ENCODE results near the gene RADX.

RADX gene

GRCh38 chrX:106611679-106612392, at the start of gene RADX:
Gene RADX (plus strand): TSS chrX:106611978. CDS start chrX:106612081, 103 bp downstream.
- peak within 1 kb of the TSS; percentile 73 to 84 for H3K4me3 ChIP-seq (ENCODE audit: low read depth in 1 of 2, low read length in 2 of 2)
- H3K27ac ChIP-seq (ENCODE audit: low read depth, low read length) = no peak within 1 kb of the TSS
- peak within 1 kb of the TSS; percentile 60 to 61 for H3K9ac ChIP-seq (ENCODE audit: low read depth in 1 of 2, low read length in 2 of 2)
- no peaks in the 10 kb centered on the region for H3K4me1 ChIP-seq (ENCODE audit: control insufficient read depth in 1 of 2, insufficient read depth in 2 of 2, low read length in 2 of 2)
- H3K27me3 ChIP-seq (ENCODE audit: control insufficient read depth in 1 of 2, insufficient read depth in 2 of 2, low read length in 2 of 2) = no peaks in the 10 kb centered on the region
- no peaks in the 10 kb centered on the region for H3K9me3 ChIP-seq (ENCODE audit: control insufficient read depth in 1 of 2, low read length in 2 of 2)
- H3K36me3 ChIP-seq (ENCODE audit: control insufficient read depth in 1 of 2, insufficient read depth in 2 of 2, low read length in 2 of 2) = no peaks in the 10 kb centered on the region

- Histone ChIP-seq H3K27me3 (ENCODE audit: control insufficient read depth in 1 of 2, insufficient read depth in 2 of 2, low read length in 2 of 2) (no peaks in the 10 kb centered on the region), H3K4me3 (ENCODE audit: low read depth in 1 of 2, low read length in 2 of 2) (no peak overlapping the region), H3K9me3 (ENCODE audit: control insufficient read depth in 1 of 2, low read length in 2 of 2) (no peaks in the 10 kb centered on the region), H3K9ac (ENCODE audit: low read depth in 1 of 2, low read length in 2 of 2) (no peak overlapping the region), H3K27ac (ENCODE audit: low read depth, low read length) (no peak overlapping the region), H3K36me3 (ENCODE audit: control insufficient read depth in 1 of 2, insufficient read depth in 2 of 2, low read length in 2 of 2) (no peaks in the 10 kb centered on the region), H3K4me1 (ENCODE audit: control insufficient read depth in 1 of 2, insufficient read depth in 2 of 2, low read length in 2 of 2) (no peaks in the 10 kb centered on the region)
Measured at GRCh38 chrX:106564986-106565385, 46.8 kb upstream of the RADX start.

- Histone ChIP-seq H3K27ac (ENCODE audit: low read depth, low read length) (no peak overlapping the region), H3K4me1 (ENCODE audit: control insufficient read depth in 1 of 2, insufficient read depth in 2 of 2, low read length in 2 of 2) (no peaks in the 10 kb centered on the region), H3K9ac (ENCODE audit: low read depth in 1 of 2, low read length in 2 of 2) (no peak overlapping the region), H3K9me3 (ENCODE audit: control insufficient read depth in 1 of 2, low read length in 2 of 2) (no peaks in the 10 kb centered on the region), H3K4me3 (ENCODE audit: low read depth in 1 of 2, low read length in 2 of 2) (no peak overlapping the region), H3K27me3 (ENCODE audit: control insufficient read depth in 1 of 2, insufficient read depth in 2 of 2, low read length in 2 of 2) (no peaks in the 10 kb centered on the region), H3K36me3 (ENCODE audit: control insufficient read depth in 1 of 2, insufficient read depth in 2 of 2, low read length in 2 of 2) (no peaks in the 10 kb centered on the region)
Measured at GRCh38 chrX:106566362-106566761, 45.4 kb upstream of the RADX start.

GRCh38 chrX:106581856-106582255, 29.9 kb upstream of the RADX start:
- no peak overlapping the region for H3K4me3 ChIP-seq (ENCODE audit: low read depth in 1 of 2, low read length in 2 of 2)
- H3K9ac ChIP-seq (ENCODE audit: low read depth in 1 of 2, low read length in 2 of 2) = no peak overlapping the region
- H3K36me3 ChIP-seq (ENCODE audit: control insufficient read depth in 1 of 2, insufficient read depth in 2 of 2, low read length in 2 of 2) = no peaks in the 10 kb centered on the region
- no peaks in the 10 kb centered on the region for H3K9me3 ChIP-seq (ENCODE audit: control insufficient read depth in 1 of 2, low read length in 2 of 2)
- H3K27ac ChIP-seq (ENCODE audit: low read depth, low read length) = no peak overlapping the region
- H3K4me1 ChIP-seq (ENCODE audit: control insufficient read depth in 1 of 2, insufficient read depth in 2 of 2, low read length in 2 of 2) = no peaks in the 10 kb centered on the region
- no peaks in the 10 kb centered on the region for H3K27me3 ChIP-seq (ENCODE audit: control insufficient read depth in 1 of 2, insufficient read depth in 2 of 2, low read length in 2 of 2)

- Histone ChIP-seq H3K27ac (ENCODE audit: low read depth, low read length) (no peak overlapping the region), H3K36me3 (ENCODE audit: control insufficient read depth in 1 of 2, insufficient read depth in 2 of 2, low read length in 2 of 2) (no peaks in the 10 kb centered on the region), H3K4me1 (ENCODE audit: control insufficient read depth in 1 of 2, insufficient read depth in 2 of 2, low read length in 2 of 2) (no peaks in the 10 kb centered on the region), H3K9ac (ENCODE audit: low read depth in 1 of 2, low read length in 2 of 2) (no peak overlapping the region), H3K27me3 (ENCODE audit: control insufficient read depth in 1 of 2, insufficient read depth in 2 of 2, low read length in 2 of 2) (no peaks in the 10 kb centered on the region), H3K9me3 (ENCODE audit: control insufficient read depth in 1 of 2, low read length in 2 of 2) (no peaks in the 10 kb centered on the region), H3K4me3 (ENCODE audit: low read depth in 1 of 2, low read length in 2 of 2) (no peak overlapping the region)
Measured at GRCh38 chrX:106585478-106585877, 26.3 kb upstream of the RADX start.

- no peak overlapping the region for H3K27ac ChIP-seq (ENCODE audit: low read depth, low read length)
- H3K9me3 ChIP-seq (ENCODE audit: control insufficient read depth in 1 of 2, low read length in 2 of 2) = no peaks in the 10 kb centered on the region
- no peak overlapping the region for H3K9ac ChIP-seq (ENCODE audit: low read depth in 1 of 2, low read length in 2 of 2)
- H3K4me3 ChIP-seq (ENCODE audit: low read depth in 1 of 2, low read length in 2 of 2) = no peak overlapping the region
- no peaks in the 10 kb centered on the region for H3K4me1 ChIP-seq (ENCODE audit: control insufficient read depth in 1 of 2, insufficient read depth in 2 of 2, low read length in 2 of 2)
- no peaks in the 10 kb centered on the region for H3K36me3 ChIP-seq (ENCODE audit: control insufficient read depth in 1 of 2, insufficient read depth in 2 of 2, low read length in 2 of 2)
- H3K27me3 ChIP-seq (ENCODE audit: control insufficient read depth in 1 of 2, insufficient read depth in 2 of 2, low read length in 2 of 2) = no peaks in the 10 kb centered on the region
Measured at GRCh38 chrX:106588801-106589200, 23.0 kb upstream of the RADX start.

- Histone ChIP-seq H3K9me3 (ENCODE audit: control insufficient read depth in 1 of 2, low read length in 2 of 2) (no peaks in the 10 kb centered on the region), H3K36me3 (ENCODE audit: control insufficient read depth in 1 of 2, insufficient read depth in 2 of 2, low read length in 2 of 2) (no peaks in the 10 kb centered on the region), H3K27ac (ENCODE audit: low read depth, low read length) (no peak overlapping the region), H3K4me3 (ENCODE audit: low read depth in 1 of 2, low read length in 2 of 2) (no peak overlapping the region), H3K9ac (ENCODE audit: low read depth in 1 of 2, low read length in 2 of 2) (no peak overlapping the region), H3K4me1 (ENCODE audit: control insufficient read depth in 1 of 2, insufficient read depth in 2 of 2, low read length in 2 of 2) (no peaks in the 10 kb centered on the region), H3K27me3 (ENCODE audit: control insufficient read depth in 1 of 2, insufficient read depth in 2 of 2, low read length in 2 of 2) (no peaks in the 10 kb centered on the region)
Measured at GRCh38 chrX:106599411-106599810, 12.4 kb upstream of the RADX start.

GRCh38 chrX:106606571-106606970, 5.2 kb upstream of the RADX start:
- Histone ChIP-seq H3K9me3 (ENCODE audit: control insufficient read depth in 1 of 2, low read length in 2 of 2) (no peaks in the 10 kb centered on the region), H3K4me1 (ENCODE audit: control insufficient read depth in 1 of 2, insufficient read depth in 2 of 2, low read length in 2 of 2) (no peaks in the 10 kb centered on the region), H3K27ac (ENCODE audit: low read depth, low read length) (no peak overlapping the region), H3K9ac (ENCODE audit: low read depth in 1 of 2, low read length in 2 of 2) (no peak overlapping the region), H3K27me3 (ENCODE audit: control insufficient read depth in 1 of 2, insufficient read depth in 2 of 2, low read length in 2 of 2) (no peaks in the 10 kb centered on the region), H3K4me3 (ENCODE audit: low read depth in 1 of 2, low read length in 2 of 2) (no peak overlapping the region), H3K36me3 (ENCODE audit: control insufficient read depth in 1 of 2, insufficient read depth in 2 of 2, low read length in 2 of 2) (no peaks in the 10 kb centered on the region)

GRCh38 chrX:106608016-106608415, 3.8 kb upstream of the RADX start:
- H3K27me3 ChIP-seq (ENCODE audit: control insufficient read depth in 1 of 2, insufficient read depth in 2 of 2, low read length in 2 of 2) = no peaks in the 10 kb centered on the region
- no peaks in the 10 kb centered on the region for H3K36me3 ChIP-seq (ENCODE audit: control insufficient read depth in 1 of 2, insufficient read depth in 2 of 2, low read length in 2 of 2)
- H3K4me3 ChIP-seq (ENCODE audit: low read depth in 1 of 2, low read length in 2 of 2) = no peak overlapping the region
- no peaks in the 10 kb centered on the region for H3K9me3 ChIP-seq (ENCODE audit: control insufficient read depth in 1 of 2, low read length in 2 of 2)
- H3K4me1 ChIP-seq (ENCODE audit: control insufficient read depth in 1 of 2, insufficient read depth in 2 of 2, low read length in 2 of 2) = no peaks in the 10 kb centered on the region
- H3K27ac ChIP-seq (ENCODE audit: low read depth, low read length) = no peak overlapping the region
- no peak overlapping the region for H3K9ac ChIP-seq (ENCODE audit: low read depth in 1 of 2, low read length in 2 of 2)

- no peaks in the 10 kb centered on the region for H3K27me3 ChIP-seq (ENCODE audit: control insufficient read depth in 1 of 2, insufficient read depth in 2 of 2, low read length in 2 of 2)
- H3K4me3 ChIP-seq (ENCODE audit: low read depth in 1 of 2, low read length in 2 of 2) = peak overlapping the region; percentile 73 to 84
- H3K9me3 ChIP-seq (ENCODE audit: control insufficient read depth in 1 of 2, low read length in 2 of 2) = no peaks in the 10 kb centered on the region
- H3K27ac ChIP-seq (ENCODE audit: low read depth, low read length) = no peak overlapping the region
- no peaks in the 10 kb centered on the region for H3K36me3 ChIP-seq (ENCODE audit: control insufficient read depth in 1 of 2, insufficient read depth in 2 of 2, low read length in 2 of 2)
- H3K9ac ChIP-seq (ENCODE audit: low read depth in 1 of 2, low read length in 2 of 2) = peak overlapping the region in 1 of 2 donors; percentile 61
- H3K4me1 ChIP-seq (ENCODE audit: control insufficient read depth in 1 of 2, insufficient read depth in 2 of 2, low read length in 2 of 2) = no peaks in the 10 kb centered on the region
Measured at GRCh38 chrX:106611317-106611678, 480 bp upstream of the RADX start.

GRCh38 chrX:106612393-106612763, 600 bp downstream of the RADX start:
- Histone ChIP-seq H3K4me1 (ENCODE audit: control insufficient read depth in 1 of 2, insufficient read depth in 2 of 2, low read length in 2 of 2) (no peaks in the 10 kb centered on the region), H3K9ac (ENCODE audit: low read depth in 1 of 2, low read length in 2 of 2) (peak overlapping the region; percentile 60 to 61), H3K36me3 (ENCODE audit: control insufficient read depth in 1 of 2, insufficient read depth in 2 of 2, low read length in 2 of 2) (no peaks in the 10 kb centered on the region), H3K4me3 (ENCODE audit: low read depth in 1 of 2, low read length in 2 of 2) (peak overlapping the region; percentile 73 to 84), H3K27ac (ENCODE audit: low read depth, low read length) (no peak overlapping the region), H3K27me3 (ENCODE audit: control insufficient read depth in 1 of 2, insufficient read depth in 2 of 2, low read length in 2 of 2) (no peaks in the 10 kb centered on the region), H3K9me3 (ENCODE audit: control insufficient read depth in 1 of 2, low read length in 2 of 2) (no peaks in the 10 kb centered on the region)
